SK-N-SH (cell line): Measurements from ENCODE around the gene PEX14. TPM values are rescaled to one million over a fixed set of nuclear protein-coding genes. Genes with fewer than 3 reads are reported as not detected.

Experiments
- CTCF ChIA-PET: fragments of 300-600, 350-600 bp; formaldehyde crosslinking; extraction: SDS; loops from one replicate; lab custom pipeline; 2021; lab: Yijun Ruan, JAX
- POLR2A ChIA-PET: fragments of 350-600 bp; sonication (Branson Sonifier 250); formaldehyde crosslinking; extraction: SDS; loops from one replicate; lab custom pipeline; 2020; ENCODE audit warnings: antibody characterized with exemption, inconsistent platforms; lab: Yijun Ruan, JAX
- DNase-seq: peaks from one replicate; pipeline ENCODE4 v3.0.0; 2012
- H2AFZ ChIP-seq: fragments of 200-600 bp; sonication (generic); 2 replicates; pipeline ENCODE4 v1.8.1; 2016; ENCODE audit warnings: antibody characterized with exemption, mild to moderate bottlenecking, low read depth
- H3F3A ChIP-seq: fragments of 200-600 bp; sonication (generic); replicated peaks from 2 replicates; pipeline ENCODE3; 2016; ENCODE audit warnings: antibody characterized with exemption, mild to moderate bottlenecking; ENCODE audit not compliant: insufficient read depth
- H3K27ac ChIP-seq, 2 experiments: fragments of 200-500 bp in 1 of 2; fragments of 200-600 bp in 1 of 2; sonication (Bioruptor generic) in 1 of 2; sonication (generic), shearing (Covaris generic) in 1 of 2; 2 replicates each; pipeline versions ENCODE4 v1.5.1 to v1.6.1; 2014 to 2016; ENCODE audit warnings: low read depth in 2 of 2, inconsistent platforms in 1 of 2, low read length in 1 of 2, mild to moderate bottlenecking in 1 of 2, mixed read lengths in 1 of 2
- H3K27me3 ChIP-seq: fragments of 200-600 bp; sonication (generic), shearing (Covaris generic); 2 replicates; pipeline ENCODE4 v1.6.1; 2016; ENCODE audit warnings: mixed run types; ENCODE audit not compliant: insufficient read depth
- H3K36me3 ChIP-seq, 2 experiments: fragments of 200-500 bp in 1 of 2; fragments of 200-600 bp in 1 of 2; sonication (Bioruptor generic) in 1 of 2; sonication (generic) in 1 of 2; replicated peaks in 1 of 2; 2 replicates each; pipeline versions ENCODE3 to v1.5.1; 2014 to 2016; ENCODE audit warnings: low read length in 1 of 2, mild to moderate bottlenecking in 1 of 2; ENCODE audit not compliant: insufficient read depth in 2 of 2, control insufficient read depth in 1 of 2
- H3K4me1 ChIP-seq, 2 experiments: fragments of 200-500 bp in 1 of 2; fragments of 200-600 bp in 1 of 2; sonication (Bioruptor generic) in 1 of 2; sonication (generic), shearing (Covaris generic) in 1 of 2; 2 replicates each; pipeline versions ENCODE4 v1.5.1 to v1.6.1; 2014 to 2016; ENCODE audit warnings: low read depth in 1 of 2, low read length in 1 of 2, mixed run types in 1 of 2; ENCODE audit not compliant: insufficient read depth in 2 of 2, control insufficient read depth in 1 of 2
- H3K4me2 ChIP-seq: fragments of 200-600 bp; sonication (generic), shearing (Covaris generic); 2 replicates; pipeline ENCODE4 v1.6.1; 2017; ENCODE audit warnings: mixed run types
- H3K4me3 ChIP-seq, 2 experiments: fragments of 200-500 bp in 1 of 2; fragments of 200-600 bp in 1 of 2; sonication (Bioruptor generic) in 1 of 2; sonication (generic), shearing (Covaris generic) in 1 of 2; 2 replicates each; pipeline versions ENCODE4 v1.5.1 to v1.8.1; 2014 to 2016; ENCODE audit warnings: low read depth in 2 of 2, inconsistent platforms in 1 of 2, low read length in 1 of 2, mild to moderate bottlenecking in 1 of 2, mixed read lengths in 1 of 2, moderate library complexity in 1 of 2
- H3K79me2 ChIP-seq: fragments of 200-600 bp; sonication (generic); 2 replicates; pipeline ENCODE4 v1.8.1; 2017; ENCODE audit warnings: mild to moderate bottlenecking; ENCODE audit not compliant: insufficient read depth
- H3K9ac ChIP-seq: fragments of 200-600 bp; sonication (generic); 2 replicates; pipeline ENCODE4 v1.6.1; 2017; ENCODE audit warnings: mixed run types
- H3K9me2 ChIP-seq: fragments of 200-600 bp; sonication (generic); 2 replicates; pipeline ENCODE4 v1.6.1; 2017; ENCODE audit warnings: mixed run types
- H3K9me3 ChIP-seq: fragments of 200-600 bp; sonication (generic); 2 replicates; pipeline ENCODE4 v1.6.1; 2017; ENCODE audit warnings: mixed run types, mild to moderate bottlenecking, moderate library complexity
- H4K20me1 ChIP-seq: fragments of 200-600 bp; sonication (generic); 2 replicates; pipeline ENCODE4 v1.6.1; 2017; ENCODE audit warnings: mild to moderate bottlenecking, mixed run types; ENCODE audit not compliant: insufficient read depth
- CHD2 ChIP-seq: fragments of 150-350 bp; IDR thresholded peaks from 2 replicates; pipeline ENCODE4 v1.6.1; 2018; ENCODE audit warnings: low read length; ENCODE audit not compliant: partially characterized antibody
- FOXM1 ChIP-seq: IDR thresholded peaks from 2 replicates; pipeline ENCODE4 v1.4.0; 2012; ENCODE audit warnings: low read depth, mild to moderate bottlenecking
- GATA2 ChIP-seq: sonication (generic); formaldehyde crosslinking; IDR thresholded peaks from 2 replicates; pipeline ENCODE4 v1.5.0; 2020; ENCODE audit warnings: mild to moderate bottlenecking, missing genetic modification reagents
- MXI1 ChIP-seq: IDR thresholded peaks from 2 replicates; pipeline ENCODE4 v1.6.1; 2012; ENCODE audit warnings: mild to moderate bottlenecking, low read depth, low read length, improper control_type of control experiment
- POLR2AphosphoS5 ChIP-seq: IDR thresholded peaks from 2 replicates; pipeline ENCODE4 v1.6.1; 2012; ENCODE audit warnings: low read depth, low read length
- RAD21 ChIP-seq: IDR thresholded peaks from 2 replicates; pipeline ENCODE4 v1.6.1; 2012; ENCODE audit warnings: mild to moderate bottlenecking, low read length
- REST ChIP-seq: IDR thresholded peaks from 2 replicates; pipeline ENCODE4 v1.6.1; 2012; ENCODE audit warnings: mild to moderate bottlenecking, low read depth, low read length, moderate library complexity
- RFX5 ChIP-seq: IDR thresholded peaks from 2 replicates; pipeline ENCODE4 v1.6.1; 2012; ENCODE audit warnings: mild to moderate bottlenecking, improper control_type of control experiment, low read length
- RXRA ChIP-seq: IDR thresholded peaks from 2 replicates; pipeline ENCODE4 v1.4.0; 2012; ENCODE audit warnings: low read depth, mild to moderate bottlenecking, borderline replicate concordance
- SIN3A ChIP-seq: IDR thresholded peaks from 2 replicates; pipeline ENCODE4 v1.6.1; 2012; ENCODE audit warnings: low read depth, mild to moderate bottlenecking, low read length, moderate library complexity, borderline replicate concordance
- SMC3 ChIP-seq: IDR thresholded peaks from 2 replicates; pipeline ENCODE4 v1.6.1; 2012; ENCODE audit warnings: low read depth, low read length, improper control_type of control experiment
- TCF12 ChIP-seq: IDR thresholded peaks from 2 replicates; pipeline ENCODE4 v1.4.0; 2012
- USF1 ChIP-seq: IDR thresholded peaks from 2 replicates; pipeline ENCODE4 v1.4.0; 2012; ENCODE audit warnings: low read depth, borderline replicate concordance
- YY1 ChIP-seq: IDR thresholded peaks from 2 replicates; pipeline ENCODE4 v1.4.0; 2012; ENCODE audit warnings: low read depth, mild to moderate bottlenecking
- WGBS: methylation state at CpG from one replicate; pipeline ENCODE4 v1.1.6; 2017; ENCODE audit warnings: low lambda C conversion rate; 5-methylcytosine and 5-hydroxymethylcytosine counted together
- polyA plus RNA-seq, 3 experiments: library from polyadenylated mRNA; depleted of rRNA; stranded (reverse); fragments of >200 nt; gene quantifications; 2 replicates each; pipeline ENCODE4 v1.2.3, GENCODE V29; 2012
- TF ChIP-seq, protein P1 (sequence below): IDR thresholded peaks from 2 replicates; pipeline ENCODE4 v1.4.0; 2012; ENCODE audit warnings: low read depth
- TF ChIP-seq, protein P2 (sequence below): fragments of 150-350 bp; IDR thresholded peaks from 2 replicates; pipeline ENCODE4 v1.6.1; 2016; ENCODE audit warnings: mild to moderate bottlenecking, low read depth, low read length

Gene PEX14
- polyA plus RNA-seq, 1 of the 3 experiments (the other 2 are of a cell fraction), result 36.2 TPM

- Histone ChIP-seq H3K4me1 (peaks cover 5 to 12% of the 10 kb centered on the region in 2 experiments), H3K27ac (peak overlapping the region; percentile 39 to 50; a peak in 3 of 4 replicates), H3K9me3 (no peaks in the 10 kb centered on the region), H3K27me3 (no peaks in the 10 kb centered on the region), H2AFZ (peak overlapping the region; percentile 57; the same call in 1 of the 2 replicates), H3K4me2 (peak overlapping the region; percentile 54), H3K9ac (no peak overlapping the region; the same call in 1 of the 2 replicates), H3K9me2 (no peaks in the 10 kb centered on the region)
- POLR2A ChIA-PET, result no interaction called here
- WGBS, result 69% methylated on average over 6 of the region's 6 CpGs
- no peak for TF ChIP-seq CHD2
- no peak for TF ChIP-seq RFX5
- TF ChIP-seq SIN3A, result no peak
- TF ChIP-seq, all 33 proteins: peak for 0
- Histone ChIP-seq H3K36me3 (peaks cover 0 to 5% of the 10 kb centered on the region in 2 experiments), H3K79me2 (no peaks in the 10 kb centered on the region), H3F3A (peaks cover 13% of the 10 kb centered on the region), H3K4me3 (no peak overlapping the region; a peak in 1 of 4 replicates), H4K20me1 (no peaks in the 10 kb centered on the region)
- DNase-seq, result no peak
- CTCF ChIA-PET, result interaction anchor here (3.1 to 4.7 kb wide), 2 partner anchors 21 to 43 kb away, joined by 16 read pairs; partner anchors contain the start of gene CENPS
These were observed 23.9 kb upstream of the PEX14 start for GRCh38 chr1:10450836-10451235.

DNA sequence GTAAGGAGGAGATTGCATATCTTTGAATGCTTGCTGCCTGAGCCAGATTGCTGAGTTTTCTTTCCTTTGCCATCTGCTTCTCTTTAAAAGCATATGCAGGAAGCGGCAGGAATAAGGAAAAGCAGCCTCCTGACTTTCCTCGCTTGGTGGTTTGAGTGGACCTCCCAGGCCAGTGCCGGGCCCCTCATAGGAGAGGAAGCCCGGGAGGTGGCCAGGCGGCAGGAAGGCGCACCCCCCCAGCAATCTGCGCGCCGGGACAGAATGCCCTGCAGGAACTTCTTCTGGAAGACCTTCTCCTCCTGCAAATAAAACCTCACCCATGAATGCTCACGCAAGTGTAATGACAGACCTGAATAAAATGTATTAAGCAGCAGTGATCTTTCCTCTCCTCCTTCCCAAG, 23.5 kb upstream of the PEX14 start:
- POLR2A ChIA-PET, result interaction anchor here (0.6 kb wide), 1 partner anchor 578 kb away, joined by 4 read pairs; no protein-coding TSS in a partner anchor
- DNase-seq, result peak; percentile 65
- TF ChIP-seq TCF12, result peak; percentile 69
- no peak for TF ChIP-seq RAD21
- TF ChIP-seq, protein P1, sequence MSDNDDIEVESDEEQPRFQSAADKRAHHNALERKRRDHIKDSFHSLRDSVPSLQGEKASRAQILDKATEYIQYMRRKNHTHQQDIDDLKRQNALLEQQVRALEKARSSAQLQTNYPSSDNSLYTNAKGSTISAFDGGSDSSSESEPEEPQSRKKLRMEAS, result 0 out of 2 replicates have a peak, but pooled peaks have one; percentile 25
- WGBS, result 23% methylated on average over 8 of the region's 10 CpGs
- no peaks in the 10 kb centered on the region for H3K9me3 ChIP-seq
- no peaks in the 10 kb centered on the region for H4K20me1 ChIP-seq
- peaks cover 5 to 12% of the 10 kb centered on the region in 2 experiments for H3K4me1 ChIP-seq
- peak overlapping the region; percentile 57; the same call in 1 of the 2 replicates for H2AFZ ChIP-seq
- H3F3A ChIP-seq, result peaks cover 13% of the 10 kb centered on the region
- H3K9me2 ChIP-seq, result no peaks in the 10 kb centered on the region
- peaks cover 0 to 5% of the 10 kb centered on the region in 2 experiments for H3K36me3 ChIP-seq
- peak overlapping the region; percentile 54 for H3K4me2 ChIP-seq
- CTCF ChIA-PET, result interaction anchor here (1.1 to 4.7 kb wide), 3 partner anchors 20 to 44 kb away, joined by 5 to 16 read pairs (median 7); partner anchors contain the start of gene CENPS
- peak overlapping the region in 1 of 2 experiments; percentile 45; a peak in 1 of 4 replicates for H3K4me3 ChIP-seq
- H3K27ac ChIP-seq, result peak overlapping the region; percentile 39 to 50; a peak in 3 of 4 replicates
- H3K9ac ChIP-seq, result peak overlapping the region; percentile 21; the same call in 1 of the 2 replicates
- H3K79me2 ChIP-seq, result no peaks in the 10 kb centered on the region
- no peaks in the 10 kb centered on the region for H3K27me3 ChIP-seq

DNA sequence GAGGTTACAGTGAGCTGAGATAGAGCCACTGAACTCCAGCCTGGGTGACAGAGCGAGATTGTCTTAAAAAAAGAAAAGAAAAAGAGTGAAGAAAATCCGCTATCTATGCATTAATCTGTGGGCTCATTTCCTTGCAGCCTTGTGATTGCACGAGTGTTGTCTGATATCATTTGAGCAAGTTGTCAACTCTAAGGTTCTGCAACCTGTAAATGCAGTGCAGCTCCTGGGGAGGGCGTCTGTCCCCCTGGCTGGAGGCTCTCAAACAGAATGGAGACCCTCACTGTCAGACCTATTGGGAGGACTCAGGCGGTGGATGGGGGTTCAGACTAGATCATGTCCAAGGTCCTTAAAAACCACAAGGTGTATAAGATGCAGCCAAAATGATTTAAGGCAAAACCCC, 18.7 kb upstream of the PEX14 start:
- Histone ChIP-seq H3K4me3 (no peak overlapping the region), H3K36me3 (peaks cover 0 to 4% of the 10 kb centered on the region in 2 experiments), H3K9ac (no peak overlapping the region), H3K27ac (no peak overlapping the region), H2AFZ (no peak overlapping the region), H4K20me1 (no peaks in the 10 kb centered on the region), H3K79me2 (no peaks in the 10 kb centered on the region), H3F3A (peaks cover 5% of the 10 kb centered on the region), H3K9me3 (no peaks in the 10 kb centered on the region), H3K27me3 (no peaks in the 10 kb centered on the region), H3K4me1 (peaks cover 5 to 17% of the 10 kb centered on the region in 2 experiments), H3K4me2 (no peak overlapping the region), H3K9me2 (no peaks in the 10 kb centered on the region)
- WGBS, result 86% methylated on average over 5 of the region's 5 CpGs
- CTCF ChIA-PET, result interaction anchor here (0.9 to 2.4 kb wide), 4 partner anchors 16 to 38 kb away, joined by 3 to 10 read pairs (median 3); partner anchors contain the start of gene CENPS
- POLR2A ChIA-PET, result no interaction called here
- no peak for DNase-seq
- TF ChIP-seq FOXM1 (no peak), SMC3 (no peak), GATA2 (CRISPR knock-in tag) (no peak), REST (no peak), USF1 (no peak), YY1 (no peak), SIN3A (no peak), POLR2AphosphoS5 (no peak), RXRA (no peak), MXI1 (no peak), RFX5 (no peak)
- TF ChIP-seq, protein P2, sequence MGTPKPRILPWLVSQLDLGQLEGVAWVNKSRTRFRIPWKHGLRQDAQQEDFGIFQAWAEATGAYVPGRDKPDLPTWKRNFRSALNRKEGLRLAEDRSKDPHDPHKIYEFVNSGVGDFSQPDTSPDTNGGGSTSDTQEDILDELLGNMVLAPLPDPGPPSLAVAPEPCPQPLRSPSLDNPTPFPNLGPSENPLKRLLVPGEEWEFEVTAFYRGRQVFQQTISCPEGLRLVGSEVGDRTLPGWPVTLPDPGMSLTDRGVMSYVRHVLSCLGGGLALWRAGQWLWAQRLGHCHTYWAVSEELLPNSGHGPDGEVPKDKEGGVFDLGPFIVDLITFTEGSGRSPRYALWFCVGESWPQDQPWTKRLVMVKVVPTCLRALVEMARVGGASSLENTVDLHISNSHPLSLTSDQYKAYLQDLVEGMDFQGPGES, result no peak
